Measurements from ENCODE around the gene ANGEL2.

ANGEL2 gene

DNA sequence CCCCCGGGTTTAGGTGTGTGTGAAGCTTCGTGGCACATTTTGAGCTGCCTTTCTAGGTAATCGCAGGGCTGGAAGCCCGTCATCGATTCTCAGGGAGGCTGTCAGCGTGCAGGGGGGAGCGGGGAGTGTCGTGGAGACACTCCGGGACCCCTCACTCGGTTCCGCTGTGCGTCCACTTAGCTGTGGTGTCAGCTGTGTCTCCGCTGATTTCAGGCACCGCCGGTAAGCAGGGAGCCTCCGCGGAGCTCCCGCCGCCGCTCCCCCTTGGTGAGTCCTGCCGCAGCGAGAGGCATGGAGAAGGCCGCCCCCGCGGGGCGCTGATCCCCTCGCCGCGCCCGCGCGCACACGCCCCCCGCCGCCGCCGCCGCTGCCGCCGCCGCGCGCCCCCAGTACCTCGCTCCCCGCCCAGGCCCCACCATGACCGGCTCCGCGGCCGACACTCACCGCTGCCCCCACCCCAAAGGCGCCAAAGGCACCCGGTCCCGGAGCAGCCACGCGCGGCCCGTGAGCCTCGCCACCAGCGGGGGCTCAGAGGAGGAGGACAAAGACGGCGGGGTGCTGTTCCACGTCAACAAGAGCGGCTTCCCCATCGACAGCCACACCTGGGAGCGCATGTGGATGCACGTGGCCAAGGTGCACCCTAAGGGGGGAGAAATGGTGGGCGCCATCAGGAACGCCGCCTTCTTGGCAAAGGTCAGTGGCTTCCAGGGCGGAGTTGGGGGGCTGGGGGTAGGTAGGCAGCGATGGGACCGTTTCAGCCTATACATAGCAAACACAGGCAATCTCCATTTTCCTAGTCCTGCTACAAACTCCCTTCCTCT, 64.3 kb downstream of the ANGEL2 start:
- DNase-seq (ENCODE audit: low read depth), result no peak

DNA sequence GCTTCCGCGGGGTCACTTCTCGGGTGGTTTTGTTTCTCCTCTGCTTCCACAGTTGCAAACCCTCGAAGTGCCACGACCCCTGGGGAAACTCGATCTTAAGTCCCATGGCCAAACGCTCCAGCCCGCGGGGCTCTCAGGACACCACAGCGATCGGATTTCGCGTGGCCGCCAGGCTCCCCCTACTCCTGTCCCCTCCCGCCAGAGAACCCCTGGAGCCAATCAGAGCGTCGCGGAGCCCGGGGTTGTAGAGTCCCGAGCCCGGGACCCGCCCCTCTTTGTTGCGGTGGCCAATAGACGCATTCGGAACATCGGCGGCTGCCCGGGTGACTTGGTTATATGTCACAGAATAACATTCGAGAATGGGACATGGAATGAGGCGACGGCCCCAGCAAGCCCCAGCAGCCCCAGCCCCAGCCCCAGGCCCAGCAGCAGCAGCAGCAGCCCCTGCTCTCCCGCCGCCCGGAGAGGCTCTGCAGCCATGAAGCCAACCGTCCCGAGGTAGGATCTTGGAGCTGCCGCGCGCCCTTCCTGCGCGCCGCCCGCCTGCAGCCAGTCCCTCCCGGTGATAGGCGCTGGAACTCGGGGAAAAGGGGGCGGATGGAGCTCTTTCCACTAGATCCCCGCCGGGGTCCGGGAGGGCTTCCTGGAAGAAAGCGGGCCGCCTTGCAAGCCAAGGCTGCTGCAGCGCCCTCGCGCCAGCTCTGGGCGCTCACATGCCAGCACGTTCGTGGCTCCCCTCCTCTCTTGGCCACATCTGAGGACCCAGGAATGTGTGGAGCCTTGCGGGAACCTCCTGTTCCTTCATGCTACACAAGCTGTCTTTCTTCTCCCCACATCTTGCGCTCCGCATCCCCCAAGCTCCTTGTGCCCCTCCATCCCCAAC, 65.2 kb downstream of the ANGEL2 start, which contains the start of gene VASH2:
VASH2 (plus strand) TSS at position 299 of the 883 bp plus-strand sequence. CDS start 1,002 bp downstream, outside the sequence.
- no peak for DNase-seq (ENCODE audit: low read depth)

DNA sequence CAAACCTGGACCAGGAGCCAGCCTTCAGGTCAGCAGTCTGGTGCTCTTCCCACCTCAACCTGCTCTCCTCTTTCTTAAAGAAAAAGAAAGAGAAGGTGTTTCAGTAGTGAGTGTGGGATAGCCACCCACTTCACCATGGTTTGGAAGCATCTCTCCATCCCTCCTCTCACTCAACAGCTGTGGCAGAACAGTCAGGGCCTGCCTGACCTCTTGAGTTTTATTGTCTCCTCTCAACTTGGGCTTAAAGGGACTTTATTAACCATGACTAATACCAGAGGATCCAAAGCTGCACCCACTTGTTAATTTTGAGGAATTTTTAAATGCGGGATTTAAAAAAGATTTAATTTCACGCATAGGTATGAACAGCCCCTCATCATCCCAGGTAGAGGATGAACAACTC, 65.9 kb downstream of the ANGEL2 start:
- DNase-seq (ENCODE audit: low read depth), result no peak

DNA sequence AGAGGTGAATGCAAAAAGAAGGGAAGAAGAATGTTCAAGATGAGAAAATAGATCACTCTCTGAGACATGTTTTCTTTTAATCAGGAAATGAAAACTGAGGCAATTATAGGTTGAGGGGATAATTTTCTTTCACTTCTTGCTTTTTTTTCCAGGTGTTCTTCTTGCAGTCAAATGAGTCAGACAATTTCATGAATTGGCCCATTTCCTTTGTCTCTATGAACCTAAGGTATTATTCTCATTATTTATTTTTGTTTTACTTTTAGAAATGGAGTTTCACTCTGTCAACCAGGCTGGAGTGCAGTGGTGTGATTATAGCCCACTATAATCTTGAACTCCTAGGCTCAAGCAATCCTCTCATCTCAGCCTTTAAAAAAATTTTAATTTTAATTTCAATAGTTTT, 68.8 kb downstream of the ANGEL2 start:
- no peak for DNase-seq (ENCODE audit: low read depth)

DNA sequence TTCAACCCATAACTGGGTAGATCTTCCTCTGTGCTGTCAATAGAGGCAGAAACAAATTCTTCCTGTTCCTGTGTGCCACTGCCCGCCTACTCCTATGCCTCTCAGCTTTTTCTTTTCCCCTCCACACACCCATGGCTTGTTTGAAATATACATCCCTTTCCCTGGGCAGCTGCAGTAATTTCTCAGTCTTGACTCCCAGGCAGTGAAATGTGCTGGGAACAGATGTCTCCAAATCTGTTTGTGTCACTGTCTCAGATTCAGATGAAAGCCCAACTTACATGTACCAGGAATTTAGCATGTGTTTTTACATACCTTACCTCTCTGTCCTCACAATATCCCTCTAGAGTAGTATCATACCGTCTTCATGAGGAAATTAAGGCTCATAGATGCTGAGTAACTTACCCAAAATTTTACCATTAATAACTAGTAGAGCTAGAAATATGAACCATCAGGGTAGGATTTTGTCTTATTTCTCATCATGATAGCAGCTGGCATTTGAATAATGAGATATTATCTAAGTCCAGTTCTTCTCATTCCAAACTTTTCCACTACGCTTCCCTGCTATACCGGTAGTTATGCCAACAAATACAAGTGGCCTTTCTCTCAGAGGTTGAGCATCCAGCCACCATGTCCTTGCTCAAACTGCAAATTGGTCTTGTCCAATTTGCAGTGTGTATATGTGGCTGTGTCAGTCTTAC, 70.1 kb downstream of the ANGEL2 start:
- DNase-seq (ENCODE audit: low read depth), result no peak

DNA sequence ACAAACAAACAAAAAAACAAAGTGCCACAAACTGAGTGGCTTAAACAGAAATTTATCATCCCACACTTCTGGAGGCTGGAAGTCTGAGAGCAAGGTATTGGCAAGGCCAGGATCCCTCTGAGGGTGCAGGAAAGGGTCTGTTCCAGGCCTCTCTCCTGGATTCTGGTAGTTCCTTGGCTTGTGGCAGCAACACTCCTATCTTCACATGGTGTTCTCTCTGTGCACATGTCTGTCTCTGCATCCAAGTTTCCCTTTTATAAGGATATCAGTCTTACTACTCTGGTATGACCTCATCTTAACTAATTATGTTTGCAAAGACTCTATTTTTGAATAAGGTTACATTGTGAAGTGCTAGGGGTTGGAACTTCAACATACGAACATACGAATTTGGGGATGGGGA, 70.6 kb downstream of the ANGEL2 start:
- DNase-seq (ENCODE audit: low read depth), result no peak

DNA sequence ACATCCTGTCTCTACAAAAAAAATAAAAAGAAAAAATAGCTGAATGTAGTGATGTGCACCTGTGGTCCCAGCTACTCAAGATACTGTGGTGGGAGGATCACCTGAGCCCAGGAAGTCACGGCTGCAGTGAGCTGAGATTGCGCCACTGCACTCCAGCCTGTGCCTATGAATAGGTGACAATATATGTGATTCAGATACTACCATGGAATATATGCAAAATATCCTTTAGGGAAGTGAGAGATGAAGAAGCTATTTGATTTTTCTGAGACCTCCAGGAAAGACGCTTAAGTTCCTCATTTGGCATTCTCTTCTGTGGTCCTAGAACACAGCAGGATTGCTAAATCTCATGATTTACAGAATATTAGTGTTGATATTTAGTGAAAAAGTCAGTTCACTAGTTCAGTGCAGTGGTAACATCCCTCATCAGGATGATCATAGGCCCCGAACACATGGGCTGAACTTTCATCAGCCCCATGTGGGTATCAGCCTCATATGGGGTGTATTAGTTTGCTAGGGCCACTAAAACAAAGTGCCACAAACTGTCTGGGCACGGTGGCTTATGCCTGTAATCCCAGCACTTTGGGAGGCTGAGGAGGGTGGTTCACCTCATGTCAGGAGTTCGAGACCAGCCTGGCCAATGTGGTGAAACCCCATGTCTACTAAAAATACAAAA, 71.3 kb downstream of the ANGEL2 start:
- DNase-seq (ENCODE audit: low read depth), result no peak

DNA sequence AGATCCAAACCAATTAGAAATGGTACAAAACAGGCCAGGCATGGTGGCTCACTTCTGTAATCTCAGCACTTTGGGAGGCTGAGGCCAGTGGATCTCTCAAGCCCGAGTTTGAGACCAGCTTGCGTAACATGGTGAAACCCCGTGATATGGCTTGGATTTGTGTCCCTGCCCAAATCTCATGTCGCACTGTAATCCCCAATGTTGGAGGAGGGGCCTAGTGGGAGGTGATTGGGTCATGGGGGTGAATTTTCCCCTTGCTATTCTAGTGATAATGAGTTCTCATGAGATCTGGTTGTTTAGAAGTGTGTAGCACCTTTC, 72.3 kb downstream of the ANGEL2 start:
- DNase-seq (ENCODE audit: low read depth), result no peak

DNA sequence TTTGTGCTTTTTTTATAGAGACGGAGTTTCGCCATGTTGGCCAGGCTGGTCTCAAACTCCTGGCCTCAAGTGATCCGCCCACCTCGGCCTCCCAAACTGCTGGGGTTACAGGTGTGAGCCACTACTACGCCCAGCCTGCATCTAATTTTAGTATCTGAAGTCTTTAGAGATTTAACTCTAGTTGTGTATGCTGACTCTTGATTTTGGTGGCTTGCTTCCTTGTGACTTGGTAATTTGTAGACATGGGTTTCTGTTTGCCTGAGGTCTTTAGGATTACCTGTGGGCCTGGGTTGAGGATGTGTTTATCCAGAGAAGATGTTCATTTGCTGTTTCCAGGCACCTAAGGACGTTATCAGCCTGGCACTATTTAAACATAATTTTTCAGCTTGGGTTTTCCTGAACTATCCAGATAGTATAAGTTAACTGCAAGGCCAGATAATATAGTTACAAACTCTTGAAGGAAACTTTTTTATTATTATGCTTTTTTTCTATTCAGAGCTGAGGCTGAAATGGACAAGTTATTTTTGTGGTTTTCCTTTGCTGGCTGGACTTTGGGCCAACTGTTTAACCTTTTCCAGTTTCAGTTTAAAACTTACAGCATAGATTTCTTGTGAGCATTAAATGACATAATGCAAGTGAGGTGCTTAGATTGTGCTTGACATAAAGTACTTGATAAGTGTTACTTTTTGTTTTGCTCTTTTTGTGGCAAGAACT, 72.8 kb downstream of the ANGEL2 start:
- no peak for DNase-seq (ENCODE audit: low read depth)

Data from stimulated activated CD8-positive, alpha-beta memory T cell treated with anti-CD3 and anti-CD28 coated beads, Interleukin-12 subunit alpha, Interleukin-12 subunit beta, amount 100 ng/mL, for 1 hour (primary cell).